Fibroblast of lung (primary cell): Measurements from ENCODE around the gene KCNK10.

Experiments
- EZH2 ChIP-seq: IDR thresholded peaks from 2 replicates; pipeline ENCODE4 v1.5.1; 2012; ENCODE audit warnings: low read length, control low read depth, mild to moderate bottlenecking; ENCODE audit errors: missing control alignments
- TF ChIP-seq, protein P1 (sequence below), 2 donors: IDR thresholded peaks in 1 of 2; conservative IDR thresholded peaks in 1 of 2; 1 replicate in 1 of 2; 2 replicates in 1 of 2; pipeline ENCODE4 v1.5.1; 2011 to 2012; ENCODE audit warnings: low read length in 2 of 2, control low read depth in 1 of 2, inconsistent platforms in 1 of 2, low read depth in 1 of 2, mild to moderate bottlenecking in 1 of 2

GRCh38 chr14:88247228-88247627 lies 75.8 kb downstream of the KCNK10 start:
- TF ChIP-seq, protein P1, sequence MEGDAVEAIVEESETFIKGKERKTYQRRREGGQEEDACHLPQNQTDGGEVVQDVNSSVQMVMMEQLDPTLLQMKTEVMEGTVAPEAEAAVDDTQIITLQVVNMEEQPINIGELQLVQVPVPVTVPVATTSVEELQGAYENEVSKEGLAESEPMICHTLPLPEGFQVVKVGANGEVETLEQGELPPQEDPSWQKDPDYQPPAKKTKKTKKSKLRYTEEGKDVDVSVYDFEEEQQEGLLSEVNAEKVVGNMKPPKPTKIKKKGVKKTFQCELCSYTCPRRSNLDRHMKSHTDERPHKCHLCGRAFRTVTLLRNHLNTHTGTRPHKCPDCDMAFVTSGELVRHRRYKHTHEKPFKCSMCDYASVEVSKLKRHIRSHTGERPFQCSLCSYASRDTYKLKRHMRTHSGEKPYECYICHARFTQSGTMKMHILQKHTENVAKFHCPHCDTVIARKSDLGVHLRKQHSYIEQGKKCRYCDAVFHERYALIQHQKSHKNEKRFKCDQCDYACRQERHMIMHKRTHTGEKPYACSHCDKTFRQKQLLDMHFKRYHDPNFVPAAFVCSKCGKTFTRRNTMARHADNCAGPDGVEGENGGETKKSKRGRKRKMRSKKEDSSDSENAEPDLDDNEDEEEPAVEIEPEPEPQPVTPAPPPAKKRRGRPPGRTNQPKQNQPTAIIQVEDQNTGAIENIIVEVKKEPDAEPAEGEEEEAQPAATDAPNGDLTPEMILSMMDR (conservative IDR thresholded peaks at IDR 0.05 in 1 of 2, IDR thresholded peaks at IDR 0.05 in 1 of 2; ENCODE audit: low read depth in 1 of 2, low read length in 2 of 2) = no peak
- no peak for TF ChIP-seq EZH2
